HG02870 (cell line): Measurements from ENCODE around the gene BEAN1.

Source experiments
- ATAC-seq: cut with Tn5 transposase; IDR thresholded peaks from one replicate; pipeline ENCODE4 v1.9.1; 2021; ENCODE audit warnings: mild to moderate bottlenecking, moderate library complexity; ENCODE audit not compliant: unreplicated experiment

BEAN1 gene

DNA sequence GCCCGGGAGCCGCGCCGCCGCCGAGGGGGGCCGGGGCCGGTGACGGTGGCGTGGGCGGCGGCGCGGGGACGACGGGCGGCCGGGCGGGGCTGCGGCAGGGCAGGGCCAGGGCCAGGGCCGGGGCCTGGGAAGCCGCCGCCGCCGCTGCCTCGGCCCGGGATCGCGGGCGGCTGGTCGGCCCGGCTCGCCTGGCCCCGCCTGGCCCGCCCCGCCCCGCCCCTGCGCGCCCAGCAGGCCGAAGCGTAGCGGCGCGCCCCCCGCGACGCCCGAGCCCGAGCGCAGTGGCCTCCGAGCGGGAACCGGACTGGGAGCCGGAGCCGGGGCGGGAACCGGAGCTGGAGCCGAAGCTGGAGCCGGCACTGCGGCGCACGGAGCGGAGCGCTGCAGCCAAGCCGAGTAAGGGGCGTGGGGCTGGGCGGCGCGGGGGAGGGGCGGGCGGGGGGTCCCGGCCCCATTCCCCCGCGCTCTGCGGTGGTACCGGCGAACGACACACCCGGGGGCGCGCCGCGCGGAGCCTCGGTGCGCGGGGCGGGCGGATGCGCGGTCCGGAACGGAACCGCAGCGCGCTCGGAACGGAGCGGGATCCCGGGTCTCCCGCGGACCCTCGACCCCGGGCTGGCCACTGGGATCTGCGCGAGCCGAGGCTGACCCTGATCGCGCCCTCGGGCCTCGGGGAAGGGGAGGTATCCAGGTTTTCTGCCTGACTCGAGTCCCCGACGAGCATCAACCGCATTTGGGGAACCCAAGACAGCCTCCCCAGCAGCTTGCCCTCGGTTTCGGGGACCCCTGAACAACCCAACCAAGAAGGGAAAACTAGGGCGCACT is at the start of gene BEAN1:
Gene BEAN1, plus strand, starts transcription at position 260 of the 825 bp plus-strand sequence. CDS start 10,382 bp downstream, outside the sequence.
- ATAC-seq = no peak

GRCh38 chr16:66377324-66377723 is 49.8 kb upstream of the BEAN1 start:
- ATAC-seq = no peak

GRCh38 chr16:66378741-66379570 is 48.1 kb upstream of the BEAN1 start:
- no peak for ATAC-seq

GRCh38 chr16:66379571-66379941 is 47.5 kb upstream of the BEAN1 start:
- no peak for ATAC-seq

- no peak for ATAC-seq
These were observed 46.7 kb upstream of the BEAN1 start for GRCh38 chr16:66380421-66380820.

- ATAC-seq = no peak
These were observed 45.4 kb upstream of the BEAN1 start for GRCh38 chr16:66381585-66382170.

DNA sequence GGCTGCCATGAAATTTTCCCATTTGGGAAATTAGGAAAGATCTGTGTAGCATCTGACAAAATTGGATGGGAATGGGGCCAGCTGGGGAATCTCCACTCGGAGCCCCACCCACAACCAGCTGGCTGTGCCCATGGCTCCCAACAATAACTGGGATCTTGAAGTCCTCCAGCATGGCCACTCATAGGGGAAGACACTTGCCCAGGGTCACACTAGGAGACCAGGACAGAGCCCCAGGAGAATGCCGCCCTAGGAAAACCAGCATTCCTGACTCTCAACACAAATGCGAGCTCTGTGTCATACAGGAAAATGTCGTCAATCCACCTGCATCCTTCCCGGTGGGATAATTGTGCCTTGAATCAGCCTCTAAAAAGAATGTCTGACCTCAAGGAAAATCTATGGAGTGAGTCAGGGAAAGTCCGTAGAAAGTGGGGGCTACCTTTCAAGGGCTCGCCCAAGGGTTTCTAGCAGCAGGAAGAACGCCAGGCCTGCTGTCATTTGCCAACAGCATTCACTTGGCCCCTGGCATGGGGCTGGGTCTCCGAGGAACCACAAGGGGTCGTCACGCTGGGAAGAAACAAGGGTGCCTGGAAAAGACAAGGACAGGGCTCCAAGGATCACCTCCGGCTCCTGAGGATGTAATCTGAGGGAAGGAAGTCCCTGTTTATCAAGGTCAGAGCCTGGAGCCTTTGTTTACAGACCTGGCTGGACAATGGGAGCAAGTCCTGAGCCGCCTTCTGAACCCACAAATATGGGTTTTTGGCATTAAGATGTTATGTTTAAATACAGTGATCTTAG is 44.7 kb upstream of the BEAN1 start:
- no peak for ATAC-seq

DNA sequence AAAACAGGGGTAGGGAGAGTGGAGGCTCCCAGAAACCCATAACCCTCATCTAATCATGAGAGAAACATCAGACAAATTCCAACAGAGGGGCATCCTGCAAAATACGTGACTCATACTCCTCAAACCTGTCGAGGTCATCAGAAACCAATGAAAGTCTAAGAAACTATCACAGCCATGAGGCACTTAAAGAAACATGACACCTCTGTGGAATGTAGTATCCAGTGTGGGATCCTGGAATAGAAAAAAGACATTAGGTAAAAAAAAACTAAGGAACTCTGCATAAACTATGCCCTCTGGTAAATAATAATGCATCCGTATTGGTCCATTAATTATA is 44.2 kb upstream of the BEAN1 start:
- ATAC-seq = no peak

- no peak for ATAC-seq
These were observed 43.5 kb upstream of the BEAN1 start for GRCh38 chr16:66383551-66383950.

- no peak for ATAC-seq
These were observed 41.7 kb upstream of the BEAN1 start for GRCh38 chr16:66385415-66385814.

DNA sequence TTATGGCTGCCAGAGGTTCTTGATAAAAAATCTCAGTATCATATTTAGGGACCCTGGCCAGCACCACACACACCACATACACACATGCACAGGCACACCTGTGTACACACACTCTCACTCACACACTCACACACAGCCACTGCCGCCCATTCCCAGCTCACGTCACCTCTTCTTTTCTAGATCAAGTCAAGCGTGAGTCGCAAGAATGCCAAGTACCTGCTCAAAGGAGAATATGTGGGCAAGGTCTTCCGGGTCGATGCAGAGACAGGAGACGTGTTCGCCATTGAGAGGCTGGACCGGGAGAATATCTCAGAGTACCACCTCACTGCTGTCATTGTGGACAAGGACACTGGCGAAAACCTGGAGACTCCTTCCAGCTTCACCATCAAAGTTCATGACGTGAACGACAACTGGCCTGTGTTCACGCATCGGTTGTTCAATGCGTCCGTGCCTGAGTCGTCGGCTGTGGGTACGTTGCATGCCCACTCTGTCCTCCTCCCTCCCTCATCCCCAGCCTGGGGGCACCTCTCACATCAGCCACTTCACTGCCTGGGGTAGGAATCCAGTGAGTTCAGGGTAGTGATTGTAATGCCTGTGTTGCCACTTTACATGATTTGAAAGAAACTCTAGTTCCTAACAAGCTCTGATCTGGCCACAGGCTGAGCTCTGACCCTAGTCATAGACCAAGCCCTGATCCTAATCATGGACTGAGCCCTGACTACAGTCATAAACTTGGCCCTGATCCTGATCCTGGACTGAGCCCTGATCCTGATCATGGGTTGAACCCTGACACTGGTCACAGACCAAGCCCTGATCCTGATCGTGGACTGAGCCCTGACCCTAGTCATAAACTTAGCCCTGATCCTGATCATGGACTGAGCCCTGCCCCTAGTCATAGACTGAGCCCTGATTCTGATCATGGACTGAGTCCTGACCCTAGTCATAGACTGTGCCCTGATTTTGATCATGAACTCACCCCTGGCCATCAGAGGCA is 40.2 kb upstream of the BEAN1 start:
- no peak for ATAC-seq

- no peak for ATAC-seq
These were observed 39.2 kb upstream of the BEAN1 start for GRCh38 chr16:66387817-66388332.

DNA sequence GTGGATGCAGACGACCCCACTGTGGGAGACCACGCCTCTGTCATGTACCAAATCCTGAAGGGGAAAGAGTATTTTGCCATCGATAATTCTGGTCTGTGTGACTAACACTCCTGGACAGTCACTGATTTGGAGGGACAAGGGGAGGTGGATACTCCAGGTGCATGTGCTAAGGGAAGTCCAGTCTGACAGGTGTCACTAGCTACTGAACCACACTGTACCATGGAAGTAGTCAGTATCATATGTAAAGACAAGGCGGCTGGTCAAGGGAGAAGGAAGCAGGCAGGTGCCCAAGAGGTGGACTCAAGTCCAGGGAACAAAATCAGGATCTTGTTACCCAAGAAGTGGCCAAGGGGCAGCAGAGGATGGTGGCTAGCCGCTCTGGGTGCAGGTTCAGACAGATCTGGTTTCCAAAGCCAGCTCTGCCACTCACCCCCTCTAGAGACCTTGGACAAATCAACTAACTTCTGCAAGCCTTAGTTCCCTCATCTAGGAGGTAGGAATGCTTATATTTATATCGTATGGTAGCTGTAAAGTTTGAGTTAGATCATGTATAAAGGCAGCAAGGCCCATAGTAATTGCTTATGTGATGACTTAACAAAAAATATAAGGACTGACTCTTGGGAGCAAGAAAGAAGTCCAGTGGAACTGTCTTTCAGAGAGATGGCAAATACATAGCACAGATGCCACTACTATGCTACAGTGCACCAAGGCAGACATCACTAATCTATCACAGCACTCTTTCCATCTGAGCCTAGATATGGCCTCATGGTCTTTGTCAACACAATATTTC is 38.5 kb upstream of the BEAN1 start:
- no peak for ATAC-seq

GRCh38 chr16:66389256-66390176 is 37.6 kb upstream of the BEAN1 start:
- no peak for ATAC-seq

- ATAC-seq = no peak
These were observed 36.6 kb upstream of the BEAN1 start for GRCh38 chr16:66390346-66391108.

DNA sequence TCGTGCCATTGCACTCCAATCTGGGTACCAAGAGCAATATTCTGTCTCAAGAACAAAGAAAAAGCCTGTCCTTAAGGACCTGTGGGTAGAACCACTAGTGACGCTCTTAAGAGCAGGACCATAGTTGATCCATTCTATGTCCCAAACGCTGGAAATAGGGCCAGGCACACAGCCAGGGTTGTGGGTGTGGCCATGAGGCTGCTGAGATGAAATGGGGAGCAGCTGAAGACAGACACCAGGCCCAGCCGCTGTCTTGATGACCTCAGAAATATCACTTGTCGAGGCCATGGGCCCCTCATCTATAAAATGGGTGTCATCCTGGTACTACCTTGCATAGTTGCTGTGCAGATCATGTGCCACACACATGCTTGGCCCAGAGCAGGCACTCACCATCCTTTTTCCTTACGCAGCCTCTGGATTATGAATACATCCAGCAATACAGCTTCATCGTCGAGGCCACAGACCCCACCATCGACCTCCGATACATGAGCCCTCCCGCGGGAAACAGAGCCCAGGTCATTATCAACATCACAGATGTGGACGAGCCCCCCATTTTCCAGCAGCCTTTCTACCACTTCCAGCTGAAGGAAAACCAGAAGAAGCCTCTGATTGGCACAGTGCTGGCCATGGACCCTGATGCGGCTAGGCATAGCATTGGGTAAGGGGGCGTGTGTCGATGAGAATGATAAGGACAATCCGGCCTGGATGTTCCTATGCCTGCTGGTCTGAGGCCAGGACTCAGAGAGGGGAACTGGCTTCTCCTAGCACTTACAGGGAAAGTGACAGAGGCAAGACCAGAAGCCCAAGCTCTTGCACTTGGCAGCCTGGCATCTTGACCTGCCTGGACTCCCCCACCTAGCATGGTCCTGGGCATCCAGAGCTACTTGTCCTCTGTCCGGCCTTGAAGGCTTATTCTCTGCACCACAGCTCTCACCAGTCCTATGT is 35.1 kb upstream of the BEAN1 start:
- no peak for ATAC-seq
